Neural cell (in vitro differentiated cells): Measurements from ENCODE around the gene SPOCK1. TPM values are rescaled to one million over a fixed set of nuclear protein-coding genes. Genes with fewer than 3 reads are reported as not detected.

Source experiments
- H2AFZ ChIP-seq: fragments of 200-600, 300-800 bp; sonication (generic), shearing (Covaris generic); 2 replicates; pipeline ENCODE4 v1.6.0; 2014; ENCODE audit warnings: low read depth, mild to moderate bottlenecking, antibody characterized with exemption, low read length, moderate library complexity
- H3F3A ChIP-seq: fragments of 200-600 bp; shearing (Covaris generic); 2 replicates; pipeline ENCODE4 v1.6.1; 2016; ENCODE audit warnings: mild to moderate bottlenecking, moderate library complexity, mixed read lengths, antibody characterized with exemption, low read length; ENCODE audit not compliant: insufficient read depth, poor library complexity, severe bottlenecking
- H3K27ac ChIP-seq: fragments of 200-600, 300-800 bp; sonication (generic), shearing (Covaris generic); 2 replicates; pipeline ENCODE4 v1.5.1; 2014; ENCODE audit warnings: mild to moderate bottlenecking, low read length, moderate library complexity
- H3K27me3 ChIP-seq: fragments of 300-800, 200-600 bp; sonication (generic), shearing (Covaris generic); 2 replicates; pipeline ENCODE4 v1.6.0; 2014; ENCODE audit warnings: mild to moderate bottlenecking, low read depth, low read length, moderate library complexity; ENCODE audit not compliant: insufficient read depth
- H3K36me3 ChIP-seq: fragments of 300-800, 200-600 bp; sonication (generic), shearing (Covaris generic); 2 replicates; pipeline ENCODE4 v1.5.1; 2014; ENCODE audit warnings: mild to moderate bottlenecking, antibody characterized with exemption, low read length, moderate library complexity; ENCODE audit not compliant: insufficient read depth
- H3K4me2 ChIP-seq: fragments of 300-800, 200-600 bp; sonication (generic), shearing (Covaris generic); 2 replicates; pipeline ENCODE4 v1.6.0; 2014; ENCODE audit warnings: mild to moderate bottlenecking, low read length
- H3K4me3 ChIP-seq: fragments of 300-800, 200-600 bp; sonication (generic), shearing (Covaris generic); 2 replicates; pipeline ENCODE4 v1.5.1; 2014; ENCODE audit warnings: mild to moderate bottlenecking, low read length, moderate library complexity
- H3K79me2 ChIP-seq: fragments of 200-600 bp; shearing (Covaris generic); replicated peaks from 2 replicates; pipeline ENCODE4 v1.6.0; 2014; ENCODE audit warnings: mild to moderate bottlenecking, low read length, moderate library complexity; ENCODE audit not compliant: insufficient read depth
- H3K9ac ChIP-seq: fragments of 300-800, 200-600 bp; sonication (generic), shearing (Covaris generic); 2 replicates; pipeline ENCODE4 v1.6.1; 2016; ENCODE audit warnings: mild to moderate bottlenecking, low read length, mixed read lengths
- H3K9me2 ChIP-seq: fragments of 200-600 bp; shearing (Covaris generic); 2 replicates; pipeline ENCODE4 v1.6.1; 2016; ENCODE audit warnings: mild to moderate bottlenecking, low read length, mixed read lengths; ENCODE audit not compliant: insufficient read depth
- H3K9me3 ChIP-seq: fragments of 200-600, 300-800 bp; sonication (generic), shearing (Covaris generic); 2 replicates; pipeline ENCODE4 v1.6.1; 2016; ENCODE audit warnings: mild to moderate bottlenecking, mixed run types, low read length, moderate library complexity, mixed read lengths
- H4K20me1 ChIP-seq: fragments of 200-600 bp; shearing (Covaris generic); 2 replicates; pipeline ENCODE4 v1.6.1; 2016; ENCODE audit warnings: mild to moderate bottlenecking, mixed run types; ENCODE audit not compliant: insufficient read depth
- EP300 ChIP-seq: fragments of 450-650 bp; conservative IDR thresholded peaks from 2 replicates; pipeline ENCODE4 v1.6.1; 2014; ENCODE audit warnings: antibody characterized with exemption, mild to moderate bottlenecking, moderate library complexity; ENCODE audit not compliant: poor library complexity, severe bottlenecking
- EZH2 ChIP-seq: fragments of 200-600, 300-800 bp; shearing (Covaris generic), sonication (generic); IDR thresholded peaks from 2 replicates; pipeline ENCODE4 v1.6.1; 2014; ENCODE audit warnings: antibody characterized with exemption, low read length, borderline replicate concordance, mild to moderate bottlenecking; ENCODE audit not compliant: insufficient read depth, poor library complexity, severe bottlenecking
- MXI1 ChIP-seq: fragments of 450-650 bp; conservative IDR thresholded peaks from 2 replicates; pipeline ENCODE4 v1.6.1; 2014; ENCODE audit warnings: antibody characterized with exemption, mild to moderate bottlenecking; ENCODE audit not compliant: poor library complexity, severe bottlenecking
- POLR2AphosphoS5 ChIP-seq: IDR thresholded peaks from 2 replicates; pipeline ENCODE4 v1.6.1; 2012
- RAD21 ChIP-seq: fragments of 450-650 bp; conservative IDR thresholded peaks from 2 replicates; pipeline ENCODE4 v1.6.1; 2014; ENCODE audit warnings: antibody characterized with exemption, mild to moderate bottlenecking, moderate library complexity
- REST ChIP-seq: IDR thresholded peaks from 2 replicates; pipeline ENCODE4 v1.6.1; 2012; ENCODE audit warnings: borderline replicate concordance
- SMC3 ChIP-seq: fragments of 450-650 bp; conservative IDR thresholded peaks from 2 replicates; pipeline ENCODE4 v1.6.1; 2014; ENCODE audit warnings: antibody characterized with exemption, mild to moderate bottlenecking, moderate library complexity; ENCODE audit not compliant: poor library complexity
- TAF1 ChIP-seq: IDR thresholded peaks from 2 replicates; pipeline ENCODE4 v1.6.1; 2012; ENCODE audit warnings: low read depth
- polyA plus RNA-seq: library from polyadenylated mRNA; depleted of rRNA; stranded (reverse); fragments of >200 nt; gene quantifications from 2 replicates; pipeline ENCODE4 v1.2.3, GENCODE V29; 2014
- TF ChIP-seq, protein P1 (sequence below): fragments of 450-650 bp; IDR thresholded peaks from 2 replicates; pipeline ENCODE4 v1.5.1; 2014; ENCODE audit warnings: antibody characterized with exemption, mild to moderate bottlenecking, moderate library complexity; ENCODE audit not compliant: poor library complexity, severe bottlenecking

Gene SPOCK1
- polyA plus RNA-seq, 1 donor from 2014 or later = 33.6 TPM

DNA sequence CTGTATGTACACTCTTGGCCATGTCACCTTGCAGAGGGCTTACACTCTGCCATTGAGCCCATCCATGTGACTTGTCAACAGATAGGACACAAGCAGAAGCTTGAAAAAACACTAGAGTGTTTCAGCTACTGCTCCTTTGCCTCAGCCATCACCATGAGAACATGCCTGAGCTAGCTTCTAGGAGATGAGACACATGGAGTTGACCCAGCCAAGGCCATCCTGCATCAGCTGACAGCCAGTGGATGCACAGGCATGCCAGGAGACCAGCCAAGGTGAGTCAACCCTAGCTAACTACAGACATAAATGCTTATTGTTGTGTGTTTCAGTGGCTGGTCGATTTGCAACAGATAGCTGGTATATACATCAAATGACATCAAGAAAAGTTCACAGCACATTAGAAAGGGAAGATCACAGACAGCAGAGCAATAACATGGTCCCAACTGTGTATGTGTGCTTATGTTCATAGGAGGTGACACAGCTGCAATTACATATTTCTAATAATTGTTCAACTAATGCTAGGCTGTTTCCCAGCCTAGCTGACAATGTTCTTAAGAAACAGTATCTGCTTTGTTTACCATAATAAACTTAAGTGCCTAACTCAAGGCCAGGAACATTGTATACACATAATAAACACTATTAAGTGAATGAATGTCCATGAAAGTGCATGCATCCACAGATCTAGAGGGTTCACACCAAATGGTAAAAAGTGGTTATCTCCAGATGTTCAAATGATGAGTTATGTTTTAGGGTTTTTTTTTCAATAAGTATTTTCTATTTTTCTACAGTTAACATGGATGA lies 105.7 kb downstream of the SPOCK1 start:
- Histone ChIP-seq H3K4me3 (no peak overlapping the region), H3K27ac (no peak overlapping the region), H2AFZ (no peak overlapping the region), H3K27me3 (no peaks in the 10 kb centered on the region), H3K36me3 (no peaks in the 10 kb centered on the region), H3K9ac (no peak overlapping the region), H3F3A (no peaks in the 10 kb centered on the region), H3K4me2 (no peak overlapping the region), H3K9me3 (no peaks in the 10 kb centered on the region), H3K9me2 (no peaks in the 10 kb centered on the region), H3K79me2 (no peaks in the 10 kb centered on the region), H4K20me1 (no peaks in the 10 kb centered on the region)
- no peak for TF ChIP-seq EP300
- TF ChIP-seq SMC3 = no peak
- TF ChIP-seq, protein P1, sequence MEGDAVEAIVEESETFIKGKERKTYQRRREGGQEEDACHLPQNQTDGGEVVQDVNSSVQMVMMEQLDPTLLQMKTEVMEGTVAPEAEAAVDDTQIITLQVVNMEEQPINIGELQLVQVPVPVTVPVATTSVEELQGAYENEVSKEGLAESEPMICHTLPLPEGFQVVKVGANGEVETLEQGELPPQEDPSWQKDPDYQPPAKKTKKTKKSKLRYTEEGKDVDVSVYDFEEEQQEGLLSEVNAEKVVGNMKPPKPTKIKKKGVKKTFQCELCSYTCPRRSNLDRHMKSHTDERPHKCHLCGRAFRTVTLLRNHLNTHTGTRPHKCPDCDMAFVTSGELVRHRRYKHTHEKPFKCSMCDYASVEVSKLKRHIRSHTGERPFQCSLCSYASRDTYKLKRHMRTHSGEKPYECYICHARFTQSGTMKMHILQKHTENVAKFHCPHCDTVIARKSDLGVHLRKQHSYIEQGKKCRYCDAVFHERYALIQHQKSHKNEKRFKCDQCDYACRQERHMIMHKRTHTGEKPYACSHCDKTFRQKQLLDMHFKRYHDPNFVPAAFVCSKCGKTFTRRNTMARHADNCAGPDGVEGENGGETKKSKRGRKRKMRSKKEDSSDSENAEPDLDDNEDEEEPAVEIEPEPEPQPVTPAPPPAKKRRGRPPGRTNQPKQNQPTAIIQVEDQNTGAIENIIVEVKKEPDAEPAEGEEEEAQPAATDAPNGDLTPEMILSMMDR = no peak
- TF ChIP-seq RAD21 = no peak
- no peak for TF ChIP-seq EZH2
- no peak for TF ChIP-seq REST
- TF ChIP-seq POLR2AphosphoS5 = no peak
- TF ChIP-seq MXI1 = no peak
- TF ChIP-seq TAF1 = no peak

DNA sequence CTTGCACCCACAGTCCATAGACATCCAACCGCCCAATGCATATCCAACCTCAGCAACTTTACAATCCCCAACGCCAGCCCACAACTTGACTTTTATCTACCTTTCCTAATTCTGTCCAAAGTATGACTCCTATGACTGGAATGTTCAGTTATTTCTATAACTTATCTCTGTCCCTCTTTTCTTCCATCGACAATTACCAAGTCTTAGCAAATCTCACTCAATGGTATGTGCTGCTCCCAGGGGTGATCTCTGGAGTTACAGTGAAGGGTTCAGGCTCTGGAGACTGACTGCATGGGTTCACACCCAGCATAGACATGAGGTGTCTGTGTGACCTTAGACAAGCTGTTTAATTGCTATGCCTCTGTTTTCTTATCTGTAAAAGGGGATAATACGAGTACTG lies 106.9 kb downstream of the SPOCK1 start:
- Histone ChIP-seq H3K9ac (no peak overlapping the region), H3K9me2 (no peaks in the 10 kb centered on the region)

More for the DNA sequence above, 106.9 kb downstream of the SPOCK1 start:
- Histone ChIP-seq H4K20me1 (no peaks in the 10 kb centered on the region), H3K4me2 (no peak overlapping the region), H3K79me2 (no peaks in the 10 kb centered on the region), H2AFZ (no peak overlapping the region), H3K9me3 (no peaks in the 10 kb centered on the region), H3K27ac (no peak overlapping the region), H3F3A (no peaks in the 10 kb centered on the region), H3K4me3 (no peak overlapping the region), H3K27me3 (no peaks in the 10 kb centered on the region), H3K36me3 (no peaks in the 10 kb centered on the region)
- TF ChIP-seq MXI1 (no peak), EP300 (no peak), TAF1 (no peak), POLR2AphosphoS5 (no peak), EZH2 (no peak), RAD21 (no peak), REST (no peak), SMC3 (no peak)
- TF ChIP-seq, protein P1 = no peak
